Measurements from ENCODE around the gene EEFSEC.

Gene EEFSEC

GRCh38 chr3:128412180-128413002 is 259.1 kb downstream of the EEFSEC start:
- Mint-ChIP-seq H3K4me3 (no peak overlapping the region), H3K9me3 (no peaks in the 10 kb centered on the region), H3K36me3 (ENCODE audit: low read depth) (no peaks in the 10 kb centered on the region), H3K27me3 (ENCODE audit: low read depth) (no peaks in the 10 kb centered on the region), H3K4me1 (ENCODE audit: low read depth) (no peaks in the 10 kb centered on the region), H3K27ac (no peak overlapping the region)

- Mint-ChIP-seq H3K9me3 (no peaks in the 10 kb centered on the region), H3K4me1 (ENCODE audit: low read depth) (no peaks in the 10 kb centered on the region), H3K27me3 (ENCODE audit: low read depth) (no peaks in the 10 kb centered on the region), H3K27ac (no peak overlapping the region), H3K4me3 (no peak overlapping the region), H3K36me3 (ENCODE audit: low read depth) (no peaks in the 10 kb centered on the region)
These were observed 259.7 kb downstream of the EEFSEC start for GRCh38 chr3:128413003-128413370.

DNA sequence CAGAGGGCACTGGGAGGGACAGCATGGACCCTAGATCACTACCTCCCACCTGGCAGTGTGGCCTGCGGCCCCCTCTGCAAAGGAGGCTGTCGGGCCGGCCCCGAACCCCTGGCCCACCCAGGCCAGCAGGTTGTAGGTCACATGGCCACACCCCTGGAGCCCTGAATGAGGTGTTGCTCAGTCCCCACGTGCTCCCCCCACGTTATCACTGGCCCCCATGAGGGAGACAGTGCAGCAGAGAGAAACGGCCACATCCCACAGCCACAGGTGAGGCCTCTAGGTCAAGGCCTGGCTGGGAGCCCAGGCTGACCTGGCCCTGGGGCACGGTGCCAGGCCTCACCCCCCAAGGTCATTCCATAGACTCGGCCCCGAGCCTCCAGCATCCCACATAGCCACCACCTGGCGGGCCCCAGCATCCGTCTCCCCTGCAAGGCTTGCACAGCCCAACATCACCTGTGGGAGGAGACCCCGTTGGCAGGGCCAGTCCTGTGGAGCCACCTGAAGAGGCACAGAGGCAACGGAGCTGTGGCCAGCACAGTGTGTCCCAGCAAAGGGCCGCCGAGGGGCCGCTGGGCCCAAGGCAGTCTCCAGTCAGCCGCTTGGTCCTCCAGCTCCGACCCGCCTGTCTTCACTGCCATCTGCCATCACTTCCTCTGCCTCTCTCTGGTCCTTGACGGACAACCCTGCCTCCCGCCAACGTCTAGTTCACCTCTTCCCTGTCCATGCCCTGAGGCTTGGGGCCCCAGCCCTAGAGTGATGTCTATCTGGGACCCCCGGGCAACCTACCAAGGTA is 260.3 kb downstream of the EEFSEC start:
- Mint-ChIP-seq H3K27me3 (ENCODE audit: low read depth) (no peaks in the 10 kb centered on the region), H3K4me1 (ENCODE audit: low read depth) (no peaks in the 10 kb centered on the region), H3K36me3 (ENCODE audit: low read depth) (no peaks in the 10 kb centered on the region), H3K4me3 (no peak overlapping the region), H3K27ac (no peak overlapping the region), H3K9me3 (no peaks in the 10 kb centered on the region)

DNA sequence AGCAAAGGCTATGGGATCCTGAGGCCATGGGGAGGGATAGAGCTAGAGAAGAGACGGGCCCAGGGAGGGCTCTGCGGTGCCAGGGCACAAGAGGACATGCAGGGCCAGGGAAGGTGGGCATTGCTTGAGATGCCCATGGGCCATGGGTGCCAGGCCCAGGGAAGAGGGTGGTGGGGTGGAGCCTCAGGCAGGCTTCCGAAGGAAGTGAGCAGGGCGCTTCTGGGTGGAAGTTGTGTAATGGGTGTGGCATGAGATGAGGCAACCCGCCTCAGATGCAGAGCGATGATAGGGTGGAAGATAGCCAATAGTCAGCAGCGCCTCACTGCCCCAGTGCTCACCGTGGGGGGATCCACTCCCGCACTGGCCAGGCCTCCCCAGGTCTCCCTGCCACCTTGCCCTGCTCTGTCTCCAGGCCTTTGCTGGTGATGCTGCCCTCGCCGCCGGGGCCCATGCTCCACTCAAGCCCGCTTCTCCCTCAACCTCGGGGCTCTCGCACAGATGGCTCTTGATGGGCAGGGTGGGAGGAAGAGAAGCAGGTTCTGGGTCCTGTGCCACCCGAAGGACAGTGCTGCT is 262.0 kb downstream of the EEFSEC start:
- no peaks in the 10 kb centered on the region for H3K4me1 Mint-ChIP-seq (ENCODE audit: low read depth)
- no peaks in the 10 kb centered on the region for H3K9me3 Mint-ChIP-seq
- no peak overlapping the region for H3K27ac Mint-ChIP-seq
- no peak overlapping the region for H3K4me3 Mint-ChIP-seq
- H3K36me3 Mint-ChIP-seq (ENCODE audit: low read depth) = no peaks in the 10 kb centered on the region
- no peaks in the 10 kb centered on the region for H3K27me3 Mint-ChIP-seq (ENCODE audit: low read depth)

- Mint-ChIP-seq H3K4me3 (no peak overlapping the region), H3K27ac (no peak overlapping the region), H3K27me3 (ENCODE audit: low read depth) (no peaks in the 10 kb centered on the region), H3K4me1 (ENCODE audit: low read depth) (no peaks in the 10 kb centered on the region), H3K36me3 (ENCODE audit: low read depth) (no peaks in the 10 kb centered on the region), H3K9me3 (no peaks in the 10 kb centered on the region)
These were observed 262.7 kb downstream of the EEFSEC start for GRCh38 chr3:128415773-128416577.

- no peak overlapping the region for H3K27ac Mint-ChIP-seq
- H3K27me3 Mint-ChIP-seq (ENCODE audit: low read depth) = no peaks in the 10 kb centered on the region
- H3K4me3 Mint-ChIP-seq = no peak overlapping the region
- H3K36me3 Mint-ChIP-seq (ENCODE audit: low read depth) = no peaks in the 10 kb centered on the region
- no peaks in the 10 kb centered on the region for H3K9me3 Mint-ChIP-seq
- H3K4me1 Mint-ChIP-seq (ENCODE audit: low read depth) = no peaks in the 10 kb centered on the region
These were observed 263.4 kb downstream of the EEFSEC start for GRCh38 chr3:128416578-128417211.

DNA sequence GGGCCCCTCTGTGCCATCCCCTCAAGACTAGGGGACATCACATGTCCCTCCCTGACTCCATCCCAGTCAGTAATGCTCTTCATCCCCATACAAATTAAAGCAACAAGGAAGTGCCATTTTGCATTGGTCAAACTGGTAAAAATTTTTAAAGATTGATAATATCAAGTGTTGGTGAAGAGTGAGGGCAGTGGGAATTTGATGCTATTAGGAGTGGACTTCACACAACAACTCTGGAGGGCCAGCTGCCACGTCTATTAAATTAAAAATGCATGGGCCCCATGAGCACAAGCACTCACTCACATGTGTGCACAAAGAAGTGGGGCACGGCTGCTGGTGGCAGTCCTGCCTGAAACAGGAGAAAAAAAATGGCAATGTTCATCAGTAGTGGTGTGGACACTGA is 265.6 kb downstream of the EEFSEC start:
- no peaks in the 10 kb centered on the region for H3K27me3 Mint-ChIP-seq (ENCODE audit: low read depth)
- H3K4me3 Mint-ChIP-seq = no peak overlapping the region
- no peaks in the 10 kb centered on the region for H3K9me3 Mint-ChIP-seq
- H3K4me1 Mint-ChIP-seq (ENCODE audit: low read depth) = no peaks in the 10 kb centered on the region
- H3K36me3 Mint-ChIP-seq (ENCODE audit: low read depth) = no peaks in the 10 kb centered on the region
- no peak overlapping the region for H3K27ac Mint-ChIP-seq

DNA sequence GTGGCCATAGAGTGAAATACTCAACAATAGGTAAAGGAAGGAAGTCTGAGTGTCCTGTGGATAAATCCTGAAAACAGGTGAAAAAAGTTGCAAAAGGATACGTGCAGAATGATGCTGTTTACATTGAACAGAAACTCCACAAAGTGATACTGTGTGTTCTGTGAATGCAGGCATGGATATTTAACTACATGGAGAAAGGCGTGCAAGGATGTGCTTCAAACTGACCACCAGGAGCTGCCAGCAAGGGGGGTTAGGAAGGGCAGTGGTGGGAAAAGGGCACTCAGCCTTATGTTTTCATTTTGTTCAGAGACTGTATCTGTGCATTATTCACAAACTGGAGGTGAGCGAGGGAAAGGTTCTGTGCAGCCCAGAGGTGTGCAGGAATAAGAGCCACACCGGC is 266.0 kb downstream of the EEFSEC start:
- H3K36me3 Mint-ChIP-seq (ENCODE audit: low read depth) = no peaks in the 10 kb centered on the region
- no peaks in the 10 kb centered on the region for H3K4me1 Mint-ChIP-seq (ENCODE audit: low read depth)
- no peak overlapping the region for H3K27ac Mint-ChIP-seq
- H3K27me3 Mint-ChIP-seq (ENCODE audit: low read depth) = no peaks in the 10 kb centered on the region
- H3K4me3 Mint-ChIP-seq = no peak overlapping the region
- no peaks in the 10 kb centered on the region for H3K9me3 Mint-ChIP-seq

GRCh38 chr3:128420289-128420688 is 267.0 kb downstream of the EEFSEC start:
- Mint-ChIP-seq H3K9me3 (no peaks in the 10 kb centered on the region), H3K27me3 (ENCODE audit: low read depth) (no peaks in the 10 kb centered on the region), H3K27ac (no peak overlapping the region), H3K36me3 (ENCODE audit: low read depth) (no peaks in the 10 kb centered on the region), H3K4me3 (no peak overlapping the region), H3K4me1 (ENCODE audit: low read depth) (no peaks in the 10 kb centered on the region)

DNA sequence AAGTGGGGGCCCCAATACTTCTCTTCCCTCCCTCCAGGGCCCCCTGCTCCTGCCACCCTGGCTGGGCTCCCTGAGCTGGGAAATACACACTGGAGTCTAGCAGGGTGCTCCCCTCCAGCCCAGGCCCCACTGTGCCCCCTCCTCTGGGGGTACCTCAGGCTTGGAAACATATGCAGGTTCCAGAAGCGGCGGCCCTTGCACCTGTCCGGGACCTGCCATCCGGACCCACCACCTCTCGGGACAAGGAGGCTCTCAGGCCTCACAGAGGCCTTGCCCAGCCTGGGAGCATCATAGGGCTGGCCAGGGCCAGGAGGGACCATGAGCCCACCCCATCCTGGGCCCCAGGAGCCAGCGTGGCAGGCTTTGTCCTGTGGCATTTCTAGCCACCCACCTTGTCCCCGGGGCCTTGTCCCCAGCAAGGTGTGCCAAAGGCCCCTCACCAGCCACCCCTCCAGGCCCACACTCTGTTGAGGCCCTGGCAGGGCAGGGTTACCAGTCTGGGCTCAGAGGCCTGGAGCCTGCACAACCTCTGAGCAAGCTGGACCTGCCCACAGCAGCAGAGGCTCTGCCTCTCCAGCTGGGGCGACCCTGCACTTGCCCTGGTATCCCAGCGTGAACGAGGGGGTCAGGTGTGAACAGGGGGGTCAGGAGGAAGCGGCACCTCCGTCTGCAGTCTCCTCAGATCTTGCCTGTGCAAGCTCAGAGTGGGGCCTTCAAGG is 267.6 kb downstream of the EEFSEC start:
- H3K4me1 Mint-ChIP-seq (ENCODE audit: low read depth) = no peaks in the 10 kb centered on the region
- H3K27me3 Mint-ChIP-seq (ENCODE audit: low read depth) = no peaks in the 10 kb centered on the region
- no peak overlapping the region for H3K27ac Mint-ChIP-seq
- H3K4me3 Mint-ChIP-seq = no peak overlapping the region
- H3K9me3 Mint-ChIP-seq = no peaks in the 10 kb centered on the region
- H3K36me3 Mint-ChIP-seq (ENCODE audit: low read depth) = no peaks in the 10 kb centered on the region

DNA sequence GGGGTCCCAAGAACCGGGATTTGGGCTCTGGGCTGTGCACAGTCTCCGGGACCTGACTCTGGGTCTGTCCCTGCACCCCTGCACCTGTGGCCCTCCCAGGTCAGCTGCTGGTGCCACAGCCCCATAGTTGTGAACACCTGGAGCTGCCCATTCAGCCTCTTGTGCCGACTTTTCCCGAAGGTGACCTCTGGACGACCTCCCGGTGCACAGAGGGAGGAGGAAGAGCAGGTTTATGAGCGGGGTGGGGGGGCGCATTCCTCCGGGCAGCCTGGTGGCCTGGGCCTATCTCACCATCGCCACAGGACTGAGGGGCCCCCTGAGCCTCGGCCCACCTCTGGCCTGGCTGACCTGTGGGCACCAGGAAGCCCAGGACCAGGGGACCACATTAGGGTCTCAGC is 268.2 kb downstream of the EEFSEC start:
- Mint-ChIP-seq H3K9me3 (no peaks in the 10 kb centered on the region), H3K4me3 (no peak overlapping the region), H3K27ac (no peak overlapping the region), H3K4me1 (ENCODE audit: low read depth) (no peaks in the 10 kb centered on the region), H3K36me3 (ENCODE audit: low read depth) (no peaks in the 10 kb centered on the region), H3K27me3 (ENCODE audit: low read depth) (no peaks in the 10 kb centered on the region)

DNA sequence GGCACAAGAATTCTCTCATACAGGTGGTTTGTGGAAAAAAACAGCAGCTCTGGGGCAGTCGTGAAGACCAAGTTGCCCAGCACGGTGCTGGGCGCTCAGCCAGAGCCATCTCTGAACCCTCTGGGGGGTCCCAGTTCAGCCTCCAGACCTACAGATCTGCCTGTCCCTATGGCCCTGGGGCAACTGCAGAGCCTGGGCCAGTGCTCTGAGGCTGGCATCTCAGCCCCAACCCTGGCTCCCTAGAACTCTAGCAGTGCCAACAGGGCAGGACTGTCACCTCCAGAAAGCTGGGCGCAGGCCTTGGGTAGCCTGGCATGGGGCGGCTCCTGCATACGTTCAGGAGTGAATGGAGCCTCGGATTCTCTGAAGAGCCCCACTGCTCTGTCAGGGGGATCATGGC is 268.7 kb downstream of the EEFSEC start:
- no peak overlapping the region for H3K4me3 Mint-ChIP-seq
- H3K4me1 Mint-ChIP-seq (ENCODE audit: low read depth) = no peaks in the 10 kb centered on the region
- no peak overlapping the region for H3K27ac Mint-ChIP-seq
- no peaks in the 10 kb centered on the region for H3K9me3 Mint-ChIP-seq
- H3K36me3 Mint-ChIP-seq (ENCODE audit: low read depth) = no peaks in the 10 kb centered on the region
- H3K27me3 Mint-ChIP-seq (ENCODE audit: low read depth) = no peaks in the 10 kb centered on the region

DNA sequence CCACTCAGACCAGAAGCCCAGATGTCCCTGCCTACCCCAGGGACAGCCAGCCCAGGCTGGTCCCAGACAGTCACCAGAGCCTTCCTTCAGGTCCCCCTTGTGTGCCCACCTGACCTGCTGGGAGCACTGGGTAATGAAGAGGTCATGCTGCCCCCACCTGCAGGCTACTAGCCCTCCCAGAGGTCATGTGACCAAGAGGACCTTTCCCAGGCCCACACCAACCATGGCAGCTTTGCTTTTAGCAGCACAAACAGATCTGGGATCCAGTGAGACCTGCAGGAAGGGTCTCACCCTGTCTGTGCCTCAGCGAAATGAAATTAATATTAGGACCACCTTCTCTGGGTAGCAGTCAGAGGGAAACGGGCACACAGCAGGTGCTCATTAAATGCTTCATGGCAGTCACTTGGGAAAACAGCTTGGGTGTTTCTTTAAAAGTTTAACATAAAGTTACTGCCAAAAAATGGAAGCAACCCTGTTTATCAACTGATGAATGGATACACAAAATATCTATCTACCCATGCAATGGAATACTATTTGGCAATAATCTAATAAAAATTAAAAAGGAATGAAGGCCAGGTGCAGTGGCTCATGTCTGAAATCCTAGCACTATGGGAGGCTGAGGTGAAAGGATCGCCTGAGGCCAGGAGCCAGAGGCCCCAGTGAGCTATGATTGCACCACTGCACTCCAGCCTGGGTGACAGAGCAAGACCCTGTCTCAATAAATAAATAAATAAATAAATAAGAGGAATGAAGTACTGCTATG is 269.7 kb downstream of the EEFSEC start:
- Mint-ChIP-seq H3K4me3 (no peak overlapping the region), H3K36me3 (ENCODE audit: low read depth) (no peaks in the 10 kb centered on the region), H3K27ac (no peak overlapping the region), H3K9me3 (no peaks in the 10 kb centered on the region), H3K4me1 (ENCODE audit: low read depth) (no peaks in the 10 kb centered on the region), H3K27me3 (ENCODE audit: low read depth) (peaks cover 1% of the 10 kb centered on the region)

All from T-helper 1 cell treated with Interleukin-12 subunit alpha and Interleukin-12 subunit beta and Interleukin-4 antibody, amounts not matched to agents 30 μg/mL and 1 μg/mL, for 36 hours (primary cell).